ENCODE measurements around the gene SART3.

Gene SART3

GRCh38 chr12:108483213-108484059 lies 77.5 kb downstream of the SART3 start:
- no peak for DNase-seq

GRCh38 chr12:108482717-108483212 lies 78.2 kb downstream of the SART3 start:
- DNase-seq, result no peak

GRCh38 chr12:108479364-108480070 lies 81.5 kb downstream of the SART3 start:
- no peak for DNase-seq

- DNase-seq, result no peak
Observed at GRCh38 chr12:108478611-108479206, 82.3 kb downstream of the SART3 start.

- DNase-seq, result no peak
Observed at GRCh38 chr12:108477881-108478259, 83.1 kb downstream of the SART3 start.

GRCh38 chr12:108477055-108477880 lies 83.7 kb downstream of the SART3 start:
- no peak for DNase-seq

- DNase-seq, result no peak
Observed at GRCh38 chr12:108475396-108475795, 85.6 kb downstream of the SART3 start.

GRCh38 chr12:108473400-108474055 lies 87.4 kb downstream of the SART3 start:
- no peak for DNase-seq
